ENCODE data around the gene ETFB. TPM values are rescaled to one million over a fixed set of nuclear protein-coding genes. Genes with fewer than 3 reads are reported as not detected.
A peak's percentile ranks its signal among the peaks of the same experiment; 100 is the strongest.

Gene ETFB
- total and polyA plus RNA-seq, 2 experiments from 2014 or later = 203 to 433 TPM

DNA sequence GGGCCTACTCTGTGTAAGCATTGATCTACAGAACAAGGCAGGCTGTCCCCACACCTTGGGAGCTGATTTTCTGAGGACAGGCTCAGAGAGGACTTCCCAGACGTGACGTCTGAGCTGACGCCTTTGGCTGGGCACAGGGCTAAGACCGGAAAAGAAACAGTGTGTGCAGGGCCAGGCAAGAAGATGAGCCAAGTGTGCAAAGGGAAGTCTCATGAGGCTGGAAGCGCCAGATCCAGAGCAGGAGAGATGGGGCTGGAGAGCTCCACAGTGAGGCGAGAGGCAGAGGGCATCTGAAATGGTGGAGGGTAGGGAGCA, 42.1 kb downstream of the ETFB start:
- DNase-seq (ENCODE audit: low read depth in 1 of 2, low spot score in 1 of 2) = peak in 1 of 2 donors; percentile 19
- no peak overlapping the region for H3K4me3 ChIP-seq
- H3K9me3 ChIP-seq (ENCODE audit: low read depth) = no peaks in the 10 kb centered on the region

GRCh38 chr19:51323481-51324166, 42.6 kb downstream of the ETFB start:
- no peaks in the 10 kb centered on the region for H3K27me3 ChIP-seq
- DNase-seq (ENCODE audit: low read depth in 1 of 2, low spot score in 1 of 2) = no peak
- no peaks in the 10 kb centered on the region for H3K9me3 ChIP-seq (ENCODE audit: low read depth)
- H3K4me1 ChIP-seq (ENCODE audit: low read depth) = no peaks in the 10 kb centered on the region
- no peaks in the 10 kb centered on the region for H3K36me3 ChIP-seq
- no peak for TF ChIP-seq CTCF (IDR thresholded peaks at IDR 0.05; ENCODE audit: low read depth, low read length)
- no peak overlapping the region for H3K4me3 ChIP-seq
- H3K27ac ChIP-seq = no peak overlapping the region

More for the DNA sequence above, 42.1 kb downstream of the ETFB start:
- TF ChIP-seq CTCF (IDR thresholded peaks at IDR 0.05; ENCODE audit: low read depth, low read length) = no peak
- Histone ChIP-seq H3K27me3 (no peaks in the 10 kb centered on the region), H3K4me1 (ENCODE audit: low read depth) (no peaks in the 10 kb centered on the region), H3K36me3 (no peaks in the 10 kb centered on the region), H3K27ac (no peak overlapping the region)

DNA sequence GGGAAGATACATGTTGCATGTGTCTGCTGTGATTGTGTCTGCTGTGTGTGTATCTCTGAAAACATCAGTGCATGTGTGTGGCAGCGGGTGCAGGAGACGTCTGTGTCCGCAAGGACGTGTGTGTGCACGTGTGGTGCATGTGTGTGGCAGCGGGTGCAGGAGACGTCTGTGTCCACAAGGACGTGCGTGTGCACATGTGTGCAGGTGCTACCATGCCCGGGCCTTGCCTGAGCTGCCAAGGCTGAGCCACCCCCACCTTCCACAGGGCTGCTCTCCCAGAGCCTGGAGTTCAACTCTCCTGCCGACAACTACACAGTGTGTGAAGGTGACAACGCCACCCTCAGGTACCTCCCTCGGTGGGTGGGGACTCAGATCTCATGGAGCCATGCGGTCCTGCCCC, 44.4 kb downstream of the ETFB start:
- H3K36me3 ChIP-seq = no peaks in the 10 kb centered on the region
- no peak overlapping the region for H3K4me3 ChIP-seq
- no peaks in the 10 kb centered on the region for H3K9me3 ChIP-seq (ENCODE audit: low read depth)
- DNase-seq (ENCODE audit: low read depth in 1 of 2, low spot score in 1 of 2) = no peak
- TF ChIP-seq CTCF (IDR thresholded peaks at IDR 0.05; ENCODE audit: low read depth, low read length) = no peak
- H3K4me1 ChIP-seq (ENCODE audit: low read depth) = no peaks in the 10 kb centered on the region
- H3K27ac ChIP-seq = no peak overlapping the region
- no peaks in the 10 kb centered on the region for H3K27me3 ChIP-seq

- no peak for TF ChIP-seq CTCF (IDR thresholded peaks at IDR 0.05; ENCODE audit: low read depth, low read length)
Measured at GRCh38 chr19:51320280-51320657, 45.9 kb downstream of the ETFB start.

GRCh38 chr19:51319649-51320279, 46.4 kb downstream of the ETFB start:
- Histone ChIP-seq H3K27ac (no peak overlapping the region), H3K4me1 (ENCODE audit: low read depth) (no peaks in the 10 kb centered on the region), H3K27me3 (no peaks in the 10 kb centered on the region), H3K36me3 (no peaks in the 10 kb centered on the region), H3K4me3 (no peak overlapping the region), H3K9me3 (ENCODE audit: low read depth) (no peaks in the 10 kb centered on the region)
- TF ChIP-seq CTCF (IDR thresholded peaks at IDR 0.05; ENCODE audit: low read depth, low read length) = no peak
- no peak for DNase-seq (ENCODE audit: low read depth in 1 of 2, low spot score in 1 of 2)

More at GRCh38 chr19:51320280-51320657, 45.9 kb downstream of the ETFB start:
- Histone ChIP-seq H3K4me3 (no peak overlapping the region), H3K36me3 (no peaks in the 10 kb centered on the region), H3K4me1 (ENCODE audit: low read depth) (no peaks in the 10 kb centered on the region), H3K27me3 (no peaks in the 10 kb centered on the region), H3K9me3 (ENCODE audit: low read depth) (no peaks in the 10 kb centered on the region), H3K27ac (no peak overlapping the region)
- DNase-seq (ENCODE audit: low read depth in 1 of 2, low spot score in 1 of 2) = peak in 1 of 2 donors; percentile 20

Measured in cardiac muscle cell (in vitro differentiated cells and primary cell).